GM12865 (cell line): ENCODE data around the gene WNT3A.
A peak's percentile ranks its signal among the peaks of the same experiment; 100 is the strongest.

Experiments
- DNase-seq: peaks from one replicate; pipeline ENCODE4 v3.0.0; 2010; ENCODE audit warnings: low read depth
- H3K4me3 ChIP-seq: 2 replicates; pipeline ENCODE4 v1.5.1; 2011; ENCODE audit warnings: mild to moderate bottlenecking, low read depth, low read length, control low read depth
- CTCF ChIP-seq: IDR thresholded peaks from 2 replicates; pipeline ENCODE4 v1.5.1; 2011; ENCODE audit warnings: low read length, control low read depth, low read depth, inconsistent platforms; ENCODE audit not compliant: insufficient read depth; ENCODE audit errors: missing control alignments

The WNT3A gene

GRCh38 chr1:228070851-228071250, 64.1 kb downstream of the WNT3A start:
- H3K4me3 ChIP-seq, result no peak overlapping the region
- TF ChIP-seq CTCF, result no peak
- no peak for DNase-seq

GRCh38 chr1:228071839-228072657, 65.2 kb downstream of the WNT3A start:
- no peak for DNase-seq
- no peak for TF ChIP-seq CTCF
- H3K4me3 ChIP-seq, result no peak overlapping the region

GRCh38 chr1:228072658-228073043, 65.9 kb downstream of the WNT3A start:
- no peak overlapping the region for H3K4me3 ChIP-seq
- DNase-seq, result no peak
- no peak for TF ChIP-seq CTCF

GRCh38 chr1:228073061-228073856, 66.5 kb downstream of the WNT3A start:
- no peak for TF ChIP-seq CTCF
- no peak overlapping the region for H3K4me3 ChIP-seq

GRCh38 chr1:228073857-228074545, 67.2 kb downstream of the WNT3A start:
- DNase-seq, result no peak
- peak; percentile 5 for TF ChIP-seq CTCF
- no peak overlapping the region for H3K4me3 ChIP-seq

More at GRCh38 chr1:228073061-228073856, 66.5 kb downstream of the WNT3A start:
- DNase-seq, result no peak

- TF ChIP-seq CTCF, result no peak
- no peak overlapping the region for H3K4me3 ChIP-seq
- no peak for DNase-seq
Observed at GRCh38 chr1:228074954-228075730, 68.3 kb downstream of the WNT3A start.
